HL-60 (cell line): ENCODE measurements around the gene KRTAP4-7.

Experiments
- CTCF ChIP-seq: IDR thresholded peaks from one replicate; pipeline ENCODE4 v1.5.1; 2011; ENCODE audit warnings: low read length, control low read depth, inconsistent platforms; ENCODE audit not compliant: insufficient read depth
- REST ChIP-seq: IDR thresholded peaks from 2 replicates; pipeline ENCODE4 v1.6.1; 2012; ENCODE audit warnings: low read depth; ENCODE audit not compliant: insufficient replicate concordance
- SPI1 ChIP-seq: IDR thresholded peaks from 2 replicates; pipeline ENCODE4 v1.6.1; 2012; ENCODE audit warnings: low read depth, mild to moderate bottlenecking, borderline replicate concordance

- TF ChIP-seq CTCF (no peak), SPI1 (no peak), REST (no peak)
These were observed 20.5 kb upstream of the KRTAP4-7 start for GRCh38 chr17:41063449-41063848.
